Measurements from ENCODE around the gene TRAPPC3. TPM values are rescaled to one million over a fixed set of nuclear protein-coding genes. Genes with fewer than 3 reads are reported as not detected.

Gene TRAPPC3
- total and polyA plus RNA-seq, 3 experiments from 2014 or later, result 61.7 to 117 (median 63.1) TPM

- Histone ChIP-seq H3K36me3 (ENCODE audit: insufficient read depth, low read length) (no peaks in the 10 kb centered on the region), H3K27ac (ENCODE audit: low read depth, low read length) (no peak overlapping the region), H3K4me3 (ENCODE audit: low read length) (no peak overlapping the region), H3K4me1 (ENCODE audit: insufficient read depth, low read length) (no peaks in the 10 kb centered on the region), H3K27me3 (ENCODE audit: insufficient read depth, low read length, poor library complexity, severe bottlenecking) (peaks cover 18% of the 10 kb centered on the region), H3K9me3 (ENCODE audit: low read length) (no peaks in the 10 kb centered on the region)
- Mint-ChIP-seq H3K9me3 (no peaks in the 10 kb centered on the region), H3K27me3 (peaks cover 28 to 38% of the 10 kb centered on the region in 2 donors), H3K4me1 (peaks cover 13 to 31% (median 21%) of the 10 kb centered on the region in 3 donors), H3K4me3 (no peak overlapping the region), H3K36me3 (peaks cover 0 to 5% (median 0%) of the 10 kb centered on the region in 3 donors), H3K27ac (no peak overlapping the region)
- ChIA-PET POLR2A (no interaction called here), CTCF (interaction anchor here (1.1 to 2.1 kb wide), 2 partner anchors 61 to 293 kb away, joined by 3 to 6 read pairs; no protein-coding TSS in a partner anchor)
- DNase-seq, result no peak
Measured at GRCh38 chr1:36126797-36127500, 22.3 kb downstream of the TRAPPC3 start.

- Histone ChIP-seq H3K9me3 (ENCODE audit: low read length) (no peaks in the 10 kb centered on the region), H3K4me1 (ENCODE audit: insufficient read depth, low read length) (no peaks in the 10 kb centered on the region), H3K27me3 (ENCODE audit: insufficient read depth, low read length, poor library complexity, severe bottlenecking) (peaks cover 18% of the 10 kb centered on the region), H3K27ac (ENCODE audit: low read depth, low read length) (no peak overlapping the region), H3K36me3 (ENCODE audit: insufficient read depth, low read length) (no peaks in the 10 kb centered on the region), H3K4me3 (ENCODE audit: low read length) (no peak overlapping the region)
- Mint-ChIP-seq H3K9me3 (no peaks in the 10 kb centered on the region), H3K36me3 (peaks cover 0 to 5% (median 0%) of the 10 kb centered on the region in 3 donors), H3K27ac (peak overlapping the region in 2 of 8 donors; percentile 61 to 63), H3K4me1 (peaks cover 13 to 31% (median 21%) of the 10 kb centered on the region in 3 donors), H3K27me3 (peaks cover 28 to 41% of the 10 kb centered on the region in 2 donors), H3K4me3 (peak overlapping the region in 6 of 7 donors; percentile 20 to 86 (median 48))
- CTCF ChIA-PET, result no interaction called here
- POLR2A ChIA-PET, result no interaction called here
- DNase-seq, result no peak
Measured at GRCh38 chr1:36126005-36126716, 23.1 kb downstream of the TRAPPC3 start.

GRCh38 chr1:36125129-36125991 lies 23.9 kb downstream of the TRAPPC3 start, which contains the start of gene COL8A2:
Gene COL8A2, minus strand, starts transcription at chr1:36125222. Its CDS starts 24,980 bp downstream, at chr1:36100242.
- no peak within 1 kb of the TSS for H3K27ac ChIP-seq (ENCODE audit: low read depth, low read length)
- peaks cover 18% of the 10 kb centered on the region for H3K27me3 ChIP-seq (ENCODE audit: insufficient read depth, low read length, poor library complexity, severe bottlenecking)
- Mint-ChIP-seq H3K27ac (peak within 1 kb of the TSS in 4 of 8 donors; percentile 17 to 63 (median 62)), H3K27me3 (peaks cover 28 to 41% of the 10 kb centered on the region in 2 donors), H3K36me3 (peaks cover 0 to 5% (median 0%) of the 10 kb centered on the region in 3 donors), H3K9me3 (no peaks in the 10 kb centered on the region), H3K4me3 (peak within 1 kb of the TSS in 6 of 7 donors; percentile 42 to 86 (median 67)), H3K4me1 (peaks cover 13 to 31% (median 21%) of the 10 kb centered on the region in 3 donors)
- ChIA-PET CTCF (no interaction called here), POLR2A (no interaction called here)
- H3K36me3 ChIP-seq (ENCODE audit: insufficient read depth, low read length), result no peaks in the 10 kb centered on the region
- no peak for DNase-seq
- no peaks in the 10 kb centered on the region for H3K4me1 ChIP-seq (ENCODE audit: insufficient read depth, low read length)
- no peak within 1 kb of the TSS for H3K4me3 ChIP-seq (ENCODE audit: low read length)
- no peaks in the 10 kb centered on the region for H3K9me3 ChIP-seq (ENCODE audit: low read length)

GRCh38 chr1:36124404-36125128 lies 24.7 kb downstream of the TRAPPC3 start:
- DNase-seq, result no peak
- H3K9me3 ChIP-seq (ENCODE audit: low read length), result no peaks in the 10 kb centered on the region
- CTCF ChIA-PET, result no interaction called here
- peak overlapping the region in 5 of 7 donors; percentile 32 to 71 (median 63) for H3K4me3 Mint-ChIP-seq
- H3K27me3 Mint-ChIP-seq, result peaks cover 28 to 46% of the 10 kb centered on the region in 2 donors
- POLR2A ChIA-PET, result no interaction called here
- H3K27ac ChIP-seq (ENCODE audit: low read depth, low read length), result no peak overlapping the region
- no peaks in the 10 kb centered on the region for H3K4me1 ChIP-seq (ENCODE audit: insufficient read depth, low read length)
- H3K36me3 ChIP-seq (ENCODE audit: insufficient read depth, low read length), result no peaks in the 10 kb centered on the region
- no peaks in the 10 kb centered on the region for H3K9me3 Mint-ChIP-seq
- no peak overlapping the region for H3K4me3 ChIP-seq (ENCODE audit: low read length)
- H3K36me3 Mint-ChIP-seq, result peaks cover 0 to 5% (median 0%) of the 10 kb centered on the region in 3 donors
- H3K27ac Mint-ChIP-seq, result peak overlapping the region in 1 of 8 donors; percentile 17
- peaks cover 18% of the 10 kb centered on the region for H3K27me3 ChIP-seq (ENCODE audit: insufficient read depth, low read length, poor library complexity, severe bottlenecking)
- peaks cover 13 to 31% (median 21%) of the 10 kb centered on the region in 3 donors for H3K4me1 Mint-ChIP-seq

GRCh38 chr1:36123356-36123755 lies 25.9 kb downstream of the TRAPPC3 start:
- H3K4me1 ChIP-seq (ENCODE audit: insufficient read depth, low read length), result no peaks in the 10 kb centered on the region

GRCh38 chr1:36122062-36123030 lies 26.9 kb downstream of the TRAPPC3 start:
- Histone ChIP-seq H3K27ac (ENCODE audit: low read depth, low read length) (no peak overlapping the region), H3K27me3 (ENCODE audit: insufficient read depth, low read length, poor library complexity, severe bottlenecking) (peaks cover 18% of the 10 kb centered on the region), H3K4me1 (ENCODE audit: insufficient read depth, low read length) (no peaks in the 10 kb centered on the region), H3K9me3 (ENCODE audit: low read length) (no peaks in the 10 kb centered on the region), H3K36me3 (ENCODE audit: insufficient read depth, low read length) (no peaks in the 10 kb centered on the region), H3K4me3 (ENCODE audit: low read length) (no peak overlapping the region)
- peaks cover 28 to 46% of the 10 kb centered on the region in 2 donors for H3K27me3 Mint-ChIP-seq
- no peak for DNase-seq
- CTCF ChIA-PET, result no interaction called here
- H3K27ac Mint-ChIP-seq, result peak overlapping the region in 1 of 8 donors; percentile 4
- peaks cover 0 to 5% (median 0%) of the 10 kb centered on the region in 3 donors for H3K36me3 Mint-ChIP-seq
- no peak overlapping the region for H3K4me3 Mint-ChIP-seq
- H3K4me1 Mint-ChIP-seq, result peaks cover 13 to 31% (median 21%) of the 10 kb centered on the region in 3 donors
- POLR2A ChIA-PET, result no interaction called here
- no peaks in the 10 kb centered on the region for H3K9me3 Mint-ChIP-seq

More at GRCh38 chr1:36123356-36123755, 25.9 kb downstream of the TRAPPC3 start:
- Histone ChIP-seq H3K36me3 (ENCODE audit: insufficient read depth, low read length) (no peaks in the 10 kb centered on the region), H3K27me3 (ENCODE audit: insufficient read depth, low read length, poor library complexity, severe bottlenecking) (peaks cover 18% of the 10 kb centered on the region), H3K27ac (ENCODE audit: low read depth, low read length) (no peak overlapping the region), H3K4me3 (ENCODE audit: low read length) (no peak overlapping the region), H3K9me3 (ENCODE audit: low read length) (no peaks in the 10 kb centered on the region)
- POLR2A ChIA-PET, result no interaction called here
- peaks cover 13 to 31% (median 21%) of the 10 kb centered on the region in 3 donors for H3K4me1 Mint-ChIP-seq
- CTCF ChIA-PET, result no interaction called here
- peak overlapping the region in 2 of 8 donors; percentile 12 to 15 for H3K27ac Mint-ChIP-seq
- H3K4me3 Mint-ChIP-seq, result peak overlapping the region in 2 of 7 donors; percentile 1 to 2
- peaks cover 28 to 46% of the 10 kb centered on the region in 2 donors for H3K27me3 Mint-ChIP-seq
- H3K36me3 Mint-ChIP-seq, result peaks cover 0 to 5% (median 0%) of the 10 kb centered on the region in 3 donors
- DNase-seq, result peak in 1 of 5 donors; percentile 24
- H3K9me3 Mint-ChIP-seq, result no peaks in the 10 kb centered on the region

Measured in CD8-positive, alpha-beta memory T cell (primary cell).